ENCODE results near the gene RAP1GDS1.

DNA sequence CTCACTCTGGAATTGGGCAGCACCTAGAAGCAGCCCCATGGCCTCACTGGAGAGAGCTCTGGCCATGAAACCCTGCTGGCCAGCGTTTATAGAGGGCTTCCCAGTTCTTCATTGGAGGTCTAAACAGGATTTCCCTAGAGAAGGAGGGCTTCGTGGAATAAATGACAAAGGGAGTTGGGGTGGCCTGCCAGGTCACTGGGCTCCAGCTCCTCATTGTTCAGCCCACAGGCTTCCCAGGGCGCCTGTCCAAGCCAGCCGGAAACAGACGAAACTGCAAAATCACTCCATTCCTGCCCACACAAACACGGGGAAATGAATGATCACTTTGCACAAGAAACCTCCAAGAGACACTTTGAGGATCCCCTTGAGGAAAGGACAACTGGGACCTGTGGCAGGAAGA is 207.5 kb downstream of the RAP1GDS1 start:
- TF ChIP-seq POLR2A (IDR thresholded peaks at IDR 0.05; ENCODE audit: extremely low read depth, insufficient read length): no peak
- TF ChIP-seq, protein P1, sequence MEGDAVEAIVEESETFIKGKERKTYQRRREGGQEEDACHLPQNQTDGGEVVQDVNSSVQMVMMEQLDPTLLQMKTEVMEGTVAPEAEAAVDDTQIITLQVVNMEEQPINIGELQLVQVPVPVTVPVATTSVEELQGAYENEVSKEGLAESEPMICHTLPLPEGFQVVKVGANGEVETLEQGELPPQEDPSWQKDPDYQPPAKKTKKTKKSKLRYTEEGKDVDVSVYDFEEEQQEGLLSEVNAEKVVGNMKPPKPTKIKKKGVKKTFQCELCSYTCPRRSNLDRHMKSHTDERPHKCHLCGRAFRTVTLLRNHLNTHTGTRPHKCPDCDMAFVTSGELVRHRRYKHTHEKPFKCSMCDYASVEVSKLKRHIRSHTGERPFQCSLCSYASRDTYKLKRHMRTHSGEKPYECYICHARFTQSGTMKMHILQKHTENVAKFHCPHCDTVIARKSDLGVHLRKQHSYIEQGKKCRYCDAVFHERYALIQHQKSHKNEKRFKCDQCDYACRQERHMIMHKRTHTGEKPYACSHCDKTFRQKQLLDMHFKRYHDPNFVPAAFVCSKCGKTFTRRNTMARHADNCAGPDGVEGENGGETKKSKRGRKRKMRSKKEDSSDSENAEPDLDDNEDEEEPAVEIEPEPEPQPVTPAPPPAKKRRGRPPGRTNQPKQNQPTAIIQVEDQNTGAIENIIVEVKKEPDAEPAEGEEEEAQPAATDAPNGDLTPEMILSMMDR (IDR thresholded peaks at IDR 0.05; ENCODE audit: low read depth, low read length): no peak

Data from NB4 (cell line).